Measurements from ENCODE around the gene B4GALT2.

- TF ChIP-seq EP300 (IDR thresholded peaks at IDR 0.05) (no peak), POLR2A (IDR thresholded peaks at IDR 0.05) (no peak), POLR2AphosphoS5 (IDR thresholded peaks at IDR 0.05) (no peak)
- TF ChIP-seq, protein P1, sequence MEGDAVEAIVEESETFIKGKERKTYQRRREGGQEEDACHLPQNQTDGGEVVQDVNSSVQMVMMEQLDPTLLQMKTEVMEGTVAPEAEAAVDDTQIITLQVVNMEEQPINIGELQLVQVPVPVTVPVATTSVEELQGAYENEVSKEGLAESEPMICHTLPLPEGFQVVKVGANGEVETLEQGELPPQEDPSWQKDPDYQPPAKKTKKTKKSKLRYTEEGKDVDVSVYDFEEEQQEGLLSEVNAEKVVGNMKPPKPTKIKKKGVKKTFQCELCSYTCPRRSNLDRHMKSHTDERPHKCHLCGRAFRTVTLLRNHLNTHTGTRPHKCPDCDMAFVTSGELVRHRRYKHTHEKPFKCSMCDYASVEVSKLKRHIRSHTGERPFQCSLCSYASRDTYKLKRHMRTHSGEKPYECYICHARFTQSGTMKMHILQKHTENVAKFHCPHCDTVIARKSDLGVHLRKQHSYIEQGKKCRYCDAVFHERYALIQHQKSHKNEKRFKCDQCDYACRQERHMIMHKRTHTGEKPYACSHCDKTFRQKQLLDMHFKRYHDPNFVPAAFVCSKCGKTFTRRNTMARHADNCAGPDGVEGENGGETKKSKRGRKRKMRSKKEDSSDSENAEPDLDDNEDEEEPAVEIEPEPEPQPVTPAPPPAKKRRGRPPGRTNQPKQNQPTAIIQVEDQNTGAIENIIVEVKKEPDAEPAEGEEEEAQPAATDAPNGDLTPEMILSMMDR (IDR thresholded peaks at IDR 0.05): no peak
Observed at GRCh38 chr1:44002165-44002564, 23.2 kb downstream of the B4GALT2 start.
